Stimulated activated CD4-positive, alpha-beta T cell treated with anti-CD3 and anti-CD28 coated beads, Interleukin-15, amount 100 ng/mL, for 48 hours (primary cell): ENCODE data around the gene ENAH.
"Not testable (repeated sequence)": the region's sequence is repeated elsewhere in the genome, so short reads cannot be mapped to it uniquely, and the experiment has no call there.

Experiments
- DNase-seq, 2 donors: peaks; one replicate each; pipeline ENCODE4 v3.0.0-alpha.2; 2020; ENCODE audit warnings: low read depth in 2 of 2

The ENAH gene

GRCh38 chr1:225529726-225530125 lies 123.2 kb downstream of the ENAH start:
- DNase-seq, result no peak

- no peak for DNase-seq
These were observed 125.3 kb downstream of the ENAH start for GRCh38 chr1:225527575-225527974.

GRCh38 chr1:225526878-225527277 lies 126.0 kb downstream of the ENAH start:
- DNase-seq, result no peak

GRCh38 chr1:225525377-225525776 lies 127.5 kb downstream of the ENAH start:
- DNase-seq, result no peak

- DNase-seq, result no peak
These were observed 128.4 kb downstream of the ENAH start for GRCh38 chr1:225524570-225524969.

GRCh38 chr1:225523263-225523950 lies 129.5 kb downstream of the ENAH start:
- DNase-seq, result no peak

- no peak for DNase-seq
These were observed 130.2 kb downstream of the ENAH start for GRCh38 chr1:225522588-225523262.

GRCh38 chr1:225520587-225521227 lies 132.2 kb downstream of the ENAH start:
- DNase-seq, result no peak

- no peak for DNase-seq
These were observed 133.6 kb downstream of the ENAH start for GRCh38 chr1:225519166-225519863.

GRCh38 chr1:225517697-225518096 lies 135.2 kb downstream of the ENAH start:
- DNase-seq, result no peak

GRCh38 chr1:225517221-225517620 lies 135.7 kb downstream of the ENAH start:
- DNase-seq, result no peak

GRCh38 chr1:225514671-225515081 lies 138.2 kb downstream of the ENAH start:
- DNase-seq, result no peak

- not testable (repeated sequence) for DNase-seq
These were observed 139.3 kb downstream of the ENAH start for GRCh38 chr1:225513576-225513975.

GRCh38 chr1:225511828-225512381 lies 141.0 kb downstream of the ENAH start:
- no peak for DNase-seq

- not testable (repeated sequence) for DNase-seq
These were observed 142.2 kb downstream of the ENAH start for GRCh38 chr1:225510740-225511139.

- no peak for DNase-seq
These were observed 143.2 kb downstream of the ENAH start for GRCh38 chr1:225509770-225510169.

- DNase-seq, result no peak
These were observed 143.6 kb downstream of the ENAH start for GRCh38 chr1:225509376-225509707.

GRCh38 chr1:225508538-225509375 lies 144.2 kb downstream of the ENAH start:
- no peak for DNase-seq

GRCh38 chr1:225506727-225507126 lies 146.2 kb downstream of the ENAH start:
- DNase-seq, result no peak

- DNase-seq, result no peak
These were observed 148.1 kb downstream of the ENAH start for GRCh38 chr1:225504776-225505175.

GRCh38 chr1:225500624-225501192 lies 152.2 kb downstream of the ENAH start:
- DNase-seq, result no peak
